DOHH2 (cell line): Measurements from ENCODE around the gene KREMEN1.

Experiments used
- CTCF ChIP-seq: fragments of 200-600 bp; sonication (generic); IDR thresholded peaks from one replicate; pipeline ENCODE4 v1.5.1; 2014; ENCODE audit warnings: antibody characterized with exemption, mild to moderate bottlenecking, low read depth, low read length; ENCODE audit not compliant: poor library complexity, severe bottlenecking
- EZH2phosphoT487 ChIP-seq: fragments of 200-600 bp; sonication (generic); IDR thresholded peaks from 2 replicates; pipeline ENCODE4 v1.6.1; 2017; ENCODE audit warnings: borderline replicate concordance, mild to moderate bottlenecking, antibody characterized with exemption, low read length, moderate library complexity, mixed read lengths

GRCh38 chr22:29155966-29156365, 83.1 kb downstream of the KREMEN1 start:
- no peak for TF ChIP-seq CTCF
- TF ChIP-seq EZH2phosphoT487: no peak
